Stimulated activated CD4-positive, alpha-beta T cell treated with anti-CD3 and anti-CD28 coated beads, Interleukin-12 subunit alpha, Interleukin-12 subunit beta, amount 100 ng/mL, for 4 hours (primary cell): ENCODE results near the gene FBXO10.
"Not testable (repeated sequence)": the region's sequence is repeated elsewhere in the genome, so short reads cannot be mapped to it uniquely, and the experiment has no call there.

ENCODE experiments used
- DNase-seq: peaks from one replicate; pipeline ENCODE4 v3.0.0-alpha.2; 2020

FBXO10 gene

DNA sequence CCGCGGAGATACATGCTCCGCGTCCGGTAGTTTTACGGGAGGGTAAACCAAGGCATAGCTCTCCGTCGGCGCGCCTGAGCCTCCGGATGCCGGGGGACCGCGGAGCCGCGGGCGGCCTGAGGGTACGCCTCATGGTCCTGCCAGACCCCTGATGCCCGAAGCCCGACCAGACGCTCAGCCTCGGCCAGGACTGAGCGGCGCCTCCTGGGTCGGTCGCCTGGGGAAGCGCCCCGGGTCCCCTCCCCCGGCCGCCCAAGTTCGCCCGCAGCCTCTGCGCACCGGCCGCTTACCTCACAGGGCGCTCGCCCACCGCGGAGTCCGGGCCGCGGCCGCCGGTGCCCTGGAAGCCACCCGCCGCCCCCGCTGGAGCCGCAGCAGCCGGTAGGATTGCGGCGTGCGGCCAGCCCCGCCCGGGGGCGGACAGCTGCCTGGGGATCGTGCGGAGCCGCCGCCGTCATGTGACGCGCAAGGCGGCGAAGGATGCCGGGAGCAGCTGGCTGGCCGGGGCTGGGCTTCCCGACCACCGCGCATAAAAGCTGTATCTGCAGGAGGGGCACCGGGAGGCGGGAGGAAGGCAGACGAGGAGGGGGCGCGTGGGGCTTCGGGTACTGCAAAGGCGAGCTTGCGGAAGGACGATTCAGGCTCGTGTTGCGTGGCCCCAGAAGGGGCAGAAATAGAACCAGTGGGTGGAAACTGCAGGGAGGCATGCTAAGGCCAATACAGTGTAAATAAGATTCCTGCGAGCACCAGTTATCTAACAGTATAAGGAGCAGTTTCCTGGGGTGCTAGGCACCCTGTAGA is at the start of gene FBXO10:
FBXO10 (minus strand) TSS at position 460 of the 801 bp plus-strand sequence. CDS start 34,612 bp downstream, outside the sequence.
- peak; percentile 35 for DNase-seq

- DNase-seq = no peak
These were observed 49.6 kb upstream of the FBXO10 start for GRCh38 chr9:37625758-37626147.

- no peak for DNase-seq
These were observed 49.0 kb upstream of the FBXO10 start for GRCh38 chr9:37625036-37625757.

- DNase-seq = no peak
These were observed 47.9 kb upstream of the FBXO10 start for GRCh38 chr9:37624073-37624472.

DNA sequence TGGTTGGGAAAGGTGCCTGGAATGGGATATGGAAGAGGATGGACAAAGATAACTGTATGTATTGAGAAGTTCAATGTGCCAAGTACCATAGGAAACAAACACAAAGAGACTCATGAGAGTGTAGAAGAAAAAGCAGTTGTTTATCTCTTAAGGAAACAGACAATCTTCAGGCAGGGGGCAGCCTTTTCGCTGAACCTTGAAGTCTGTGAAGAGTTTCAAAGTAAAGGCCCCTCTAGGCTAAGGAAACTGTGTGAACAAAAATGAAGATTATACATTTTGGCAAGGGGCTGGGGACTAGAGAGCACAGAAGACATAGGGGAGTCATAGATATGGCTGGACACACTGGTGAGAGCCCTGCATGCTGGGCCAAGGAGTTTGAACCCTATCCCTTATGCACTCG is 47.1 kb upstream of the FBXO10 start:
- no peak for DNase-seq

DNA sequence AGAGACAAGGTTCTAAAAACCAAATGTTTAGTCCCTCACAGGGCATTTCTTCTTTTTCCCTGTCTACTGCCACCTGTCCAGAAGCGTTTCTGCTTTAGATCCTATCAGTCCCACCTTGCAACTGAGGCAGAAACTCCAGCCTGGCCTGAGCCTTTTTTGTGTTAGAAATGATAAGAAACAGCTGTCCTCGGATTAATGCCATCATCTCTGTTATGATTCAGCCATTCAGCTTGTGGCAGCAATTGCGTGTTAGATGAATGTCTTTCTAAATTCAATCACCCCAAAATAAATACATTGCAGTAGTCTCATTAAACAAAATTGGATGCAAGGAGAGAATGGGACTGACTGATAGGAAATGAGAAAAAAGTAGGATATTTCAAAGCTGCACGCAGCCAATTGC is 46.3 kb upstream of the FBXO10 start:
- DNase-seq = no peak

DNA sequence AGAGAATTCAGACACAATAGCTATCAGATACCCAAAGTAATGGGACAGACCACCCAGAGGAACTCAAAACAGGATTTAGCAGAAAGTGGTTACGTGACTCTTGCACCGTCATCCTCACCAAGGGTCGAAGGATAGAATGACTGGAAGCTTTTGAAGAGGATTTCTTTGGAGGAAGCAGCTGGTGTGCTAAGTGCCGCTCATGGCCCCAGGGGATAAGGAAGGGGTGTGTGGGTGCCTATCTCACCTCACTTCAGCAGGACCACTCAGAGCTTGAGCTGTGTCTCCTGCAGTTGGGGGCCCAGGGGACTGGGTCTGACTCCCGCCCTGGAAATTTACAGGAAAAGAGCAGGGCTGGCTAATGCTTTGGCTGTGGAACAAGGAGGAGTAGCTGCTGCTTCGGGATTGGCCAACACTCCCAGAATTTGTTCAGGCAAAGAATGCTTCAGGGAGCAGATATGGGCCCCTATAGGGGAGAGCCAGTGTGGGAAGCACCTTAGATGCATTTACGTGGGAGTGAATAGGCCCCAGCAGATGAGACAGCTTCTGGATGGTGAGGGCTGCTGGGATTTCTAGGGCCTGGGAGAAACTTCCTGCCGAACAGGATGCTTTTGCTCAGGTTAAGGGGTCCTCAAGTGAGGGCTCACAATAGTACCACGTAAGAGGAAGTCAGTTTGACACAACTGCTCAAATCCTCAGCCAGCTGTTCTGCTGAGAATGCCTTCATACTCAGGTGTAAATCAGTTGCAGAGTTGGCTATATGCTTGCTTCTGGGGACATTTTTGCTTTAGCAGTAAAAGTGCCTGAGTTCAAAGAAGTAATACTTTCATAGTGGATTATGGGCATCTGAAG is 45.3 kb upstream of the FBXO10 start:
- DNase-seq = no peak

- DNase-seq = no peak
These were observed 44.2 kb upstream of the FBXO10 start for GRCh38 chr9:37620396-37620795.

- DNase-seq = no peak
These were observed 43.6 kb upstream of the FBXO10 start for GRCh38 chr9:37619806-37620205.

DNA sequence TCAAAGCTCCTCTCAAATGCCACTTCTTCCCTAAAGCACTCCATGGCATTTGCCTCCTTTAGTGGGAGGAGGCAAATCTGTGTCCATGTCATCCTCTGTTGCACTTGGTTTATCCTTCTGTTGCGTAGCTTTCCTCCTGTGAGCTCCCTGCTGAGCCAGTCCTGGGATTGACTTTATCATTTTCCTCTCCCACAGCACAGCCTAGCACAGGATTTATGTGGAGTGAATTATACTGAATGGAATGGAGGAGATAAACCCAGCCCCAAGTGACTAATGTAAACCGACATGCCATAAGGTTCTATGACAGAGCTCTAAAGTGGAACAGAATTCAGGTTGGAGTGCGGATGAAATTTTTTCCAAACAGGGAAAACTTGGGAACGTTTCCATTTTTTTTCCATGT is 42.6 kb upstream of the FBXO10 start:
- DNase-seq = no peak

GRCh38 chr9:37617832-37618231 is 41.7 kb upstream of the FBXO10 start:
- DNase-seq = no peak

DNA sequence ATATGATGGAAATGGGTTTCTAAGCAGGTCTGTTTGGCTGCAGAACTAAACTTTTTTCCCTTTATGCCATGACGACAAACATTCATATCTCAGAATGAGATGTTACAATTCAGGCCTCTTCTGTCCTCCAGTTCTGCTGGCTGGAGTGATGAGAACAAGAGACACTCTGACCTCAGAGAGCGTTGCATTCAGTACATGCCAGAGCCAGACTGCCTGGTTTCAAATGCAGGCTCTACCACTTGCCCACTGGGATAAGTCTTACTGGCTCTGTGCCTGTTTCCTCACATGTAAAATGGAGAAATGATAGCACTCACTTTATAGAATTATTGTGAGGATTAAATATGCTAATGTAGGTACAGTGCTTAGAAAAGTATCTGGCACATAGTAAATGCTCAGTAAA is 41.0 kb upstream of the FBXO10 start:
- no peak for DNase-seq

- no peak for DNase-seq
These were observed 35.8 kb upstream of the FBXO10 start for GRCh38 chr9:37611961-37612360.

DNA sequence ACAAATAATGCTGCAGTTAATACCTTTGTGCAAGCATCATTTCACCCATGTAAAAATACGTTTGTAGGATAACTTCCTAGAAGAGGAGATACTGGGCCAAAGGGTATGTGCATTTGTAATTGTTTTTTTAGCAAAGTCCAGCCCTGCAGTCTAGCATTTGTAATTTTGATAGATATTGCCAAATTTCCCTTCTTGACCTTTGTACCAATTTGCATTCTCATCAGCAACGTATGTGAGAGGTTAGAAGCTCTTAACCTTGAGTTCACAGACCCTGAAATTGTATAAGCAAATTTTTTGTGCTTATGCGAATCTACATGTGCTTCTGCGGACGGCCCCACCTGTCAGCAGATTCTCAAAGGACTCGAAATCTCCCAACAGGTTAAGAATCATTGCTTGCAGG is 34.8 kb upstream of the FBXO10 start:
- DNase-seq = no peak

DNA sequence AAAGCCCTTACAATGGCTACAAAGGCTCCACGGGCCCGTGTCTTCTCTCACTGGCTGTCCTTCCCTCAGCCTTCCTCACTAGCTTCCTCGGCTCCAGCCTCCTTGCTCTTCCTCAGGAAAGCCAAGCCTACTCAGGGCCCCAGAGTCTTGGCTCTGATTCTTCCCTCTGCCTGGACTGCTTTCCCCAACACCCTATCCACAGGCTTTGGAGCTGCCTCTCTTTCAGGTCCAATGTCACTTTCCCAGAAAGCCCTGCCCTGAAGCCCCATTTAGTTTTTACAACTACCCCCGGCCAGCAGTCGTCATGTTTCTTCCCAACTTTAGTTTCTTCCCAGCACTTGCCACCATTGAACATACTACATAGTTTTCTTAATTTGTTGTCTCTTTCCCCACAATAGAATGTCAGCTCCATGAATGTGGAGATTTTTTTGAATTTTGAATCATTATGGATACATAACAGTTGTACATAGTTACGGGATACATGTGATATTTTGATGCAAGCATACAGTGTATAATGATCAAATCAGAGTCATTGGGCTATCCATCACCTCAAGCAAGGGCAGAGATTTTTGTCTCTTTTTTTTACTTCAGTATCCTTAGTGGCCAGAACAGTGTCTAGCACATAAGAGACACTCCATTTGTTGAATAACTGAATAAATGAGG is 33.7 kb upstream of the FBXO10 start:
- no peak for DNase-seq

DNA sequence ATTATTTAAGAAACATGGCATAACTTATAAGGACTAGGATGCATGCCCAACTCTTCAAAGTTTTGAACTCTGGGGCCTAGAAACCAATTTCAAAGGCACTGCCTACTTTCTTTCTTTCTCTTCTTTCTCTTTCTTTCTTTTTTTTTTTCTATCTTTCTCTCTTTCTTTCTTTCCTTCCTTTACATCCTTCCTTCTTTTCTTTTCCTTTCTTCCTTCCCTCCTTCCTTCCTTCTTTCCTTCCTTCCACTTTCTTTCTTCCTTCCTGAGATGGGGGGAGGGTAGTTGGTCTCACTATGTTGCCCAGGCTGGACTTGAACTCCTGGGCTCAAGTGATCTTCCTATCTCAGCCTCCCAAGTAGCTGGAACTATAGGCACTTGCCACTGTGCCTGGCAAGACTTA is 32.1 kb upstream of the FBXO10 start:
- DNase-seq = no peak

DNA sequence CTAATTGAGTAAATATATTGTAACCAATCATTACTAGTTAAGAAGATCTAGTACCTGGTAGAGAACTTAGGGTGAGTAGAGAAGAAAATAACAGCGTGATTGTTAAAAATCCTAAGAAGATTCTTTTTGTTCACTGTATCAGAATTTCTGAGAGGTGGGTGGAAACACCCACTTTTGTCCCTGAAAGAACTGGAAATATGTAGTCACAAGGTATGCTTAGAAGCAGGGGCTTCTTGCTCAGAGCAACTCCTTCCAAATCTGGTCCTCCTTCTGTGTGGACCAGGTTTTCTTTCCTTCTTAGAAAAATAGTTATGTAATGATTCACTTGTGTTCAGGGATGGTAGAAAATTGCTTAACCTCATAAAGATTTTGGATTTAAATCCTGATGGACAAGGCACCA is 28.1 kb upstream of the FBXO10 start:
- no peak for DNase-seq

GRCh38 chr9:37602817-37603216 is 26.6 kb upstream of the FBXO10 start:
- DNase-seq = no peak

DNA sequence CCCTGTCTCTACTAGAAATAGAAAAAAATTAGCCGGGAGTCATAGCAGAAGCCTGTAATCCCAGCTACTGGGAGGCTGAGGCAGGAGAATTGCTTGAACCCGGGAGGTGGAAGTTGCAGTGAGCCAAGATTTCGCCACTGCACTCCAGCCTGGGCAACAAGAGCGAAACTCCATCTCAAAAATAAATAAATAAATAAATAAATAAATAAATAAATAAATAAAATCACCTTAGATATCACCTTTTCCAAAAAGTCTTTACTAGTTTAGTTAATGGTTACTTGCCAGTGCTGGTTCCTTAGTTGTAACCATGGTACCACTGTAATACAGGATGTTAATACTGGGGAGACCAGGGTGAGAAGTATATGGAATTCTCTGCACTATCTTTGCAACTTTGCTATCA is 25.9 kb upstream of the FBXO10 start:
- not testable (repeated sequence) for DNase-seq

DNA sequence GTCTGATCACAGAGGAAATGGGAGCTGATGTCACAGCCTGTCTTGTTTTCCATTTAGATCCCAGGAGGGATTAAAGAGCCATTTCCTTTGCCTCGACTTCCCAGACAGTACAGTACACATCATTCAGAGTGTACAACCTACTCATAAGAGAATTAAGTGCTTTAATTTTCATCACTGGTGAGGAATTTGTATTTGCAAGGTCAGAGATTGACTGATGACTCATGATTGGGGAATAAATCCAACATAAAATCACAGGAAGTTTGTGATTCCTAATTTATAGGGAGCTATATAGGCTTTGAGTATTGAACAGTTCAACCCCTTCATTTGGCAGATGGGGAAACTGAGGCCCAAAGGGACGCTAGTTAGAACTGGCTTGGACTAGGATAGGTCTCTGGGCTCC is 20.3 kb upstream of the FBXO10 start:
- no peak for DNase-seq

GRCh38 chr9:37593883-37594448 is 17.8 kb upstream of the FBXO10 start:
- no peak for DNase-seq

GRCh38 chr9:37592108-37592951 is 16.1 kb upstream of the FBXO10 start, which contains the start of gene TOMM5:
TSS of gene TOMM5 (minus strand) at chr9:37592597. CDS start at chr9:37592532, 65 bp downstream.
- DNase-seq = peak; percentile 86
